Activated naive CD8-positive, alpha-beta T cell treated with anti-CD3 and anti-CD28 coated beads, Interleukin-2, amount 50 U/mL, for 16 hours (primary cell): ENCODE data around the gene INPPL1.

Experiments used
- DNase-seq: peaks from one replicate; pipeline ENCODE4 v3.0.0-alpha.2; 2020; ENCODE audit warnings: low read depth, low spot score

Gene INPPL1

GRCh38 chr11:72287293-72287692, 62.7 kb downstream of the INPPL1 start:
- DNase-seq: no peak
